IPS-18a (cell line): Measurements from ENCODE around the gene POTED.
"Not testable (repeated sequence)": the region's sequence is repeated elsewhere in the genome, so short reads cannot be mapped to it uniquely, and the experiment has no call there.

Source experiments
- H3K27ac ChIP-seq: one replicate; pipeline ENCODE4 v1.5.1; 2013; ENCODE audit warnings: low read length
- H3K27me3 ChIP-seq: one replicate; pipeline ENCODE4 v1.6.1; 2013; ENCODE audit warnings: mild to moderate bottlenecking, low read length; ENCODE audit not compliant: control insufficient read depth, insufficient read depth
- H3K36me3 ChIP-seq: one replicate; pipeline ENCODE4 v1.6.1; 2013; ENCODE audit warnings: low read depth, low read length; ENCODE audit not compliant: control insufficient read depth
- H3K4me1 ChIP-seq: one replicate; pipeline ENCODE4 v1.6.1; 2013; ENCODE audit warnings: low read depth, low read length; ENCODE audit not compliant: control insufficient read depth
- H3K4me3 ChIP-seq: one replicate; pipeline ENCODE4 v1.5.1; 2013; ENCODE audit warnings: low read length
- H3K9ac ChIP-seq: one replicate; pipeline ENCODE4 v1.6.1; 2013; ENCODE audit warnings: mild to moderate bottlenecking, low read length, moderate library complexity
- H3K9me3 ChIP-seq: one replicate; pipeline ENCODE4 v1.6.1; 2013; ENCODE audit warnings: low read depth, low read length; ENCODE audit not compliant: control insufficient read depth

Gene POTED

DNA sequence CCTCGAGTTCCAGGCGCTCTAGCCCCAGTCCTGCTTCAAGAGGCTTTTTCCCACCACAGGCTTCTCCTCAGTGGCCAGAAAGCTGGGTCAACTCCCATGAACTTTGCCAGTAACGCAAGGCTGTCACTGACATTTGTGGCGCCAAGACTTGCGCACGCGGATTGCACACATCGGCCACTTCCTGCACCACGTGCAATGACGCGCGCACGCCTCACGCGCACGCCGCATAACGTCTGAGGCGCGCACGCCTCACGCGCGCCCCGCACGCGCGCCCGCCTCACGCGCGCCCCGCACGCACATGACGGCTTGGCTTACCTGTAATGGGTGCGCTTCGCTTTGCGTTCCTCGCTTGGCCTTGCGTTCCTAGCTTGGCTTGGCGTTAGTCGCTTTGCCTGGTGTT is at the start of gene POTED:
TSS of gene POTED (plus strand) at position 301 of the 400 bp plus-strand sequence. CDS start 452 bp downstream, outside the sequence.
- not testable (repeated sequence) for H3K9ac ChIP-seq, H3K27me3 ChIP-seq, H3K4me3 ChIP-seq, H3K4me1 ChIP-seq, H3K27ac ChIP-seq, H3K36me3 ChIP-seq, H3K9me3 ChIP-seq

DNA sequence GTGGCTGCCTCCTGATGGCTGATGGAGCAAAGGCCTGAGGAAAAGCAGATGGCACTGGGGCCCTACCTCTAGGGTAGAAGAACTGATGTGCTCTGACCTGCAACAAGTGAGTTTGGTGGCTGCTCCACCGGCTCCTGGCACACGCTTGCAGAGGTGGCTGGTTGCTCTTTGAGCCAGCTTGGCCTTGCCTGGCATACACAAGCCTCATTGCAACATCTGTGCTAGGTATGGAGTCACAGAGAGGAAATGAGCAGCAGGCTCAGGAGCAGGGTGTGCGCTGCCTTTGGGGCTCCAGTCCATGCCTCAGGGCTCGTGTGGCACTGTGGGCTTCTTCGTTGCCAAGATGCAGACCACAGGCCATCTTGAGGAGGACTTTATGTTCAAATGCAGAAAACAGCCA is 40.5 kb downstream of the POTED start:
- H3K27me3 ChIP-seq, H3K27ac ChIP-seq, H3K9me3 ChIP-seq, H3K4me3 ChIP-seq, H3K4me1 ChIP-seq, H3K36me3 ChIP-seq, H3K9ac ChIP-seq: not testable (repeated sequence)

DNA sequence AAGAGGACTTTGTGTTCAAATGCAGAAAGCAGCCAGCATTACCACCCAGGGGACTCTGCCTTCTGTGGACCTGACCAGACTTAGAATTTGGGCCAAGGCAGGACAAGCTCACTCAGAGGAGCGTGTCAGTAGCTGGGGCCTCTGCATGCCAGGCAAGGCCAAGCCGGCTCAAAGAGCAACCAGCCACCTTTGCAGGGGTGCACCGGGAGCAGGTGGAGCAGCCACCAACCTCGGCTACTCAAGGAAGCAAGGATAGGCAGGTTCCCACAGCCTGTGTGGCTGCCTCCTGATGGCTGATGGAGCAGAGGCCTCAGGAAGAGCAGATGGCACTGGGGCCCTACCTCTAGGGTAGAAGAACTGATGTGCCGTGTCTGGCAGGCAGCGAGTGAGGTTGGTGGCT is 42.2 kb downstream of the POTED start:
- H3K9ac ChIP-seq, H3K27me3 ChIP-seq, H3K9me3 ChIP-seq, H3K4me1 ChIP-seq, H3K27ac ChIP-seq, H3K4me3 ChIP-seq, H3K36me3 ChIP-seq: not testable (repeated sequence)
